Stimulated activated CD4-positive, alpha-beta T cell treated with anti-CD3 and anti-CD28 coated beads, Interleukin-12 subunit alpha, Interleukin-12 subunit beta, amount 100 ng/mL, for 48 hours (primary cell): ENCODE data around the gene SLC17A9.

Experiments
- DNase-seq, 3 donors: peaks; one replicate each; pipeline ENCODE4 v3.0.0-alpha.2; 2020; ENCODE audit warnings: low read depth in 2 of 3, low spot score in 1 of 3

The SLC17A9 gene

GRCh38 chr20:62980380-62980960 is 28.0 kb downstream of the SLC17A9 start:
- DNase-seq = no peak

DNA sequence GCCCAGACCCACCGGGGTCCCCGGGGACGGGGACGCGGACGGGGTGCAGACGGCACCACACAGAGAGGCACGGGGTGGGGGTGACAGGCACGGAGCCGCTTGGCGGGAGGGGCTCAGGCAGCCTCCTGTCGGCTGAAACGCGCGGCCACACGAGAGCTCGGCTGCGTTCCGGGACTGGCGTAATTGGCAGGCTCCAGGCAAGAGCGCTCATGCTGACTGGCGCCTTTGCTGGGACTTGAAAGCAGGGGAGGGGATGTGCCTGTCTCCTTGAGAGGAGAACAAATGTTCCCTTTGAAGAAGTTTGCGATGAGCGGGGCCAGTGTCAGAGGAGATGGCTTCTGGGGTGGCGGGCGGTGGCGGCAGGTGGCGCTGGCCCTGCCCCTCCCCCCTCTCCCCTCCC is 28.5 kb downstream of the SLC17A9 start:
- no peak for DNase-seq

DNA sequence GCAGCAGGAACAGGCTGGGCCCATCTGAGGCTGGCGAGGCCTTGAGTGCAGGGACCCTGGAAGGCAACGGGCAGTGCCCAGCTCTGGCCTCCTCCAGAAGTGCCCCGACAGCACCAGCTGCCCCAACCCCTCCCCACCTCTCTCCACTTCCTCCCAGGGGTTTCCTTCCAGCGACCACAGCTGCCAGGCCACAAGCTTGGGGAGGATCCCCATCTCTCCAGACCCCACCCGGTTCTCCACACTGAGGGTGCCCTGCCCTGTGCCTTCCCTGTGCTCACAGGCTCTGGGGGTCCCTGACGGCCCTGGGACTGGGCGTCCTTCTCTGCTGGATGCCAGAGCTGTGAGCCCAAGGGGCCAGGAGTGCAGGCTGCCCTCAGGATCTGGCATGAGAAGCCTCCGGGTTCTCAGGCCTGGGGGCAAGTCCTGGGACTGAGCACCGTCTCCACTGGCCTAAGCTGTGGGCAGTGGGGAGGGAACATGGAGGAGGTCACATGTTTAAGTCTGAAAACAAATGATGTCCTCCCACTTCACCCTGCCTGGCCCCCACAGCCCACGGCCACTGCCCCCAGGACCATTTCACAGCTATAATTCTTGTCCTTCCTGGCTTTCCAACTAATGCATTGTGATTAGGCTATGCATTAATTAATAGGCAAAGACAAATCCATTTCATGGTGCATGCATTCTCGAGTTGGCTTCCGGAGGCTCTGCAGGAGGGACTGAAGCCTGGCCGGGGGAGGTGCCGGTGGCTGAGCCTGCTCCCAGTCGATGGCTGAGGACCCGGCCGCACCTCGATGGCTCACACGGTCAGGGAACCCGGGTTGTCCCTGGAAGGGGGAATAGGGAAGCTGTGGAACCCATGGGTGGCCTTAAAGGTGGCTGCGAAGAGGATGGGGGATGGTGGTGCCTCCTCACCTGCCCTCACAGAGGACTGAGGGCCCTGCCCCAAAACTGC is 29.9 kb downstream of the SLC17A9 start:
- no peak for DNase-seq

DNA sequence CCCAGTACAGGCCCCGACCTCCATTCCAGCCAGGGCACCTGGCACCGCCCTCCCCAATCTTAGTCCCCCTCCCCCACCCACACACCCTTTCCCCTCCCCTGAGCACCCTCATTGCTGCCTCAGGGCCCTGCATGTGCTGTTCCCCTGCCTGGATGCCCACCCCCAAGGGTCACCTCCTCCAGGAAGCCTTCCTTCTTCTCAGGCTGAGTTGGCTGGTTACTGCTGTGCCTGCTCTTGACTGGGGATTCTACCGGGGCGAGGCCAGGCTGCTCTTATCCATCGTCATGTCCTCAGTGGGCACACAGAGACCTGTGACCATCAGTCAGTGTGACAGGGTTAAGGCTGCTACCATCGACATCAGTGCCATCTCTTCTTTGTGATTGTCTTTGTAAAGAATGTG is 30.7 kb downstream of the SLC17A9 start:
- DNase-seq = no peak

- DNase-seq = no peak
These were observed 32.3 kb downstream of the SLC17A9 start for GRCh38 chr20:62984666-62985443.

GRCh38 chr20:62985444-62985778 is 32.9 kb downstream of the SLC17A9 start:
- no peak for DNase-seq

- no peak for DNase-seq
These were observed 33.8 kb downstream of the SLC17A9 start for GRCh38 chr20:62986257-62986800.

DNA sequence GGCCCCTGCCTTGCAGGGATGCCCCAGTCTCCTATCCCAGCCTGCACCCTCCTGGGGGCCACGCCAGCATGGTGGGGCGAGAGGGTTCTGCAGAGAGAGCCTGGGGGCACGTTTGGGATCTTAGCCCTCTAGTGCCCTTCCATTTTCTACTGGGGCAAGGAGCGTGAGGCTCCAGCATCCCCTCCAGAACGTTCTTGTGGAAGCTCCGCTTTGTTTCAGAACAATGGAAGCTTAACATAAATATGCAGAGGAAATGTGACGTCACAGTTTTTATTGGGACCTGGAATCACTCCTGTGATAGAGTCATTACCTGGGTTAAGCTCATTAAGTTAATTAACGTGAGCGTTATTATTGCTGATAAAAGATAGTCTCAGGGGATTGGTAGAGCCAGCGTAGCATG is 34.6 kb downstream of the SLC17A9 start:
- DNase-seq = no peak

GRCh38 chr20:62989201-62989601 is 36.7 kb downstream of the SLC17A9 start:
- DNase-seq = no peak

GRCh38 chr20:62990306-62990825 is 37.9 kb downstream of the SLC17A9 start:
- no peak for DNase-seq

GRCh38 chr20:62991196-62991807 is 38.8 kb downstream of the SLC17A9 start:
- no peak for DNase-seq

- no peak for DNase-seq
These were observed 39.4 kb downstream of the SLC17A9 start for GRCh38 chr20:62991863-62992262.

- no peak for DNase-seq
These were observed 41.5 kb downstream of the SLC17A9 start for GRCh38 chr20:62993856-62994494.

- DNase-seq = no peak
These were observed 42.4 kb downstream of the SLC17A9 start for GRCh38 chr20:62994869-62995281.

- DNase-seq = no peak
These were observed 43.0 kb downstream of the SLC17A9 start for GRCh38 chr20:62995481-62995880.

GRCh38 chr20:62995898-62996595 is 43.5 kb downstream of the SLC17A9 start:
- DNase-seq = no peak

DNA sequence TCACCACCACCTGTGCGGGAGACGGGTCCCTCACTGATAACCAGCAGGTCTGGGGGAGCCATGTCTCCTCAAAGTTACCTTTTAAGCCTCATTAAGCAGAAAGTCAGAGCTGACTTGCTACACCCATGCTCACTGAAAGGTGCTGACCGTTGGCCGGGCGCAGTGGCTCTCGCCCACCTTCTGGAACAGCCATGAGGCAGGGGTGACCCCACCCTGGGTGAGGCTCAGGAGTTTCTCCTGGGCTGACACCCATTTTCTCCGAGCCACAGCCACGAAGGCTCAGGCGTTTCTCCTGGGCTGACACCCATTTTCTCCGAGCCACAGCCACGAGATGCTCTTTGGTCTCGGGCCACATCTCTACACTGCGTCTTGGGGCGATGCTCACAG is 44.1 kb downstream of the SLC17A9 start:
- no peak for DNase-seq

GRCh38 chr20:62997417-62998035 is 45.0 kb downstream of the SLC17A9 start:
- DNase-seq = no peak

DNA sequence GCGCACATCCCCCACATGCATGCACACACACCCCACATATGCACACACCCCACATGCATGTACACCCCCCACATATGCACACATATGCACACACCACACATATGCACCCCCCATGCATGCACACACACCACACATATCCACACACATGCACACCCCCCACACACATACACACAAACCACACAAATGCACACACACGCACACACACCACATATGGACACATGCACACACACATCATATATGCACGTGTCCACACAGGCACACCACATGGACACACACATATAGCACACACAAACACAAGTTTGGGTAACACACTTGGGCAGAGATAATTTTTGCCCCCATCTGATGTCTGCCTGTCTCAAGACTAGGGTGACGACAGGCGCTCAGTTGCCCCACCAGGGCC is 45.9 kb downstream of the SLC17A9 start:
- DNase-seq = no peak
